CD4-positive, alpha-beta T cell treated with Interleukin-4 for 4 hours (primary cell): ENCODE data around the gene TCEA2.

ENCODE experiments used
- DNase-seq: peaks from one replicate; pipeline ENCODE4 v3.0.0-alpha.2; 2020

Gene TCEA2

DNA sequence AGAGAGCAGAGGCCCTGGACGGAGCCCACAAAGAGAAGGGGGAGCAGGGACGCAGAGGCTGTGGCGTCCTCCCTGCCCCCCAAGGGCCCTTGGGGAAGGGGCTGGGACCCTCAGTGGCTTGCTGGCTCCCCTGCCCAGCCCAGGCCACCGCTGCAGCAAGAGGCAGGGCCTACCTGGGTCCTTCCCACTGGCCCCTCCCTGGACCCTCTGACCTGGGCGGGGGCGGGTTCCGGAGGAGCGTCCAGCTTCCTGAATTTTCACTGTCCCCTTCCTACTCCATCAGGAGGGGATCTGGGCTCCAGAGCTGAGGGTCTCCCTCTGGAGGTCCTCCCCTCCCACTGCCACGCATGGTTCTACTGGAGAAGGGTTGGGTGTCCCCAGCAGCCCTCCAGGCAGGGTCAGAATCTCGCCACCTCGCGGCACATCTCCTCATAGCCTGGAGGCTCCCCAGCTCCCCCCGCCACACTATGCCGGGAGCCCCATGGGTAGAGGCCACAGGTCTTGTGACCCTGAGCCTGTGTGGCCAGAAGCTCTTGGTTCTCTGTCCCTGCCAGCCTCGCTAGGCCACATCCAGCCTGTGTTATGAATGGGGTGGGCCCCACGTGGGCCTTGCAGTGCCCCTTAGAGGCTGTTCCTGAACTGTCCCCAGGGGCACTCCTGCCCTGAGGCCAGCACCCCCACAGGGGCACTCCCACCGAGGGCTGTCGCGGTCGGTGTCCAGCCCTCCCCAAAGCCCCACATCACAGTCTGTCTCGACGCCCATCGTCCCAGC, 12.6 kb upstream of the TCEA2 start:
- no peak for DNase-seq

DNA sequence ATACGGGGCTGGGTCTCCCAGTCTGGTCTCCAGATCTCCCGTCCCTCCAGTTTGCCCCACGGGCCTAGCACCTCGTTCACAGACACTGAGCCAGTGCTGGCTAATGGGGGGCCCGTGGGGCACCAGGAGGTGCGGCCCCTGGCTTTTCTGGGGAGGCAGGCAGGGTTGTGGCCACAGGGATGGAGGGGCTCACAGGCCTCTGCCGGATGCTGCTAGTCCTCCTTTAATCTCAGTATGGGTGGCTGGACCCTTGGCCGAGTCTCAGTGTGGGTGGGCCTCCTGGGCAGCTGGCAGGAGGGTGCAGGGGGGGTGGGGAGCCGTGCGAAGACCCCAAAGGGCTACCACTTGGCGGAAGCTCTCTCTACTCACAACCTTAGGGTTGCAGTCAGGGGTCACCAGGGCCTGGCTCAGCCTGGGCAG, 12.0 kb upstream of the TCEA2 start:
- DNase-seq = no peak

DNA sequence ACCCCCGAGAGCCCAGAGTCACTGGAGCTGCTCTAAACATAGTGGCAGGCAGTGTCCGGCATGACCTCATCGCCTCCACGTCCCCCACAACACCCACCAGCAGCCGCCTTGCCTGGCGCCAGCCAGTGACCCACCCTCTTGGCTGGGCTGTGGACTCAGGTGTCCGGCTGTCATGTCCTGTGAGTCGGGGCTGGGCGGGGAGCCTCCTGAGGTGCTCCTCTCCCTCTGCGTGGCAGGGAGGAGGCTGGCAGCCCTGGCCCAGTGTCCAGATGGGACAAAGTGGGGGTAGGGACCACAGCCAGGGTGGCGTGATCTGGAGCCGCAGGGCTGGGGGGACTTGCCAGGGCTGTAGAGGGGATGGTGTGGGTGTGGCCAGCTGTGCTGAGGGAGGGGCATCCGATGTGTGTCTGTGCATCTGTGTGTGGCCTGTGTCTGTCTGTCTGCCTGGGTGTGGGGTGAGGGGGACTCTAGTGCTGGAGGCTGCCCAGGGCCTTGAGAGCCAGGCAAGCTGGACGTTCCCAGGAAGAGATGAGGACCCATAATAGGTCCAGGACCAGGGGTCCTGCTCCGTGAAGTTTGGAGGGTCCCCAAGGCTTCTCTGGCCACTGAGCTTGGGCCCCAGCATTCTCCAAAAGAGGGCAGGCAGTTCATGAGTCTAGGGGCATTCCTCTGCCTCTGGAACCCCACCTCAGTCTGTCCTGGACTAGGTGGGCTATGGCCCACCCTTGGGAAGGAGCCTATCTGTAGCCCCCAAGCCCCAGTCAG, 11.3 kb upstream of the TCEA2 start:
- no peak for DNase-seq

DNA sequence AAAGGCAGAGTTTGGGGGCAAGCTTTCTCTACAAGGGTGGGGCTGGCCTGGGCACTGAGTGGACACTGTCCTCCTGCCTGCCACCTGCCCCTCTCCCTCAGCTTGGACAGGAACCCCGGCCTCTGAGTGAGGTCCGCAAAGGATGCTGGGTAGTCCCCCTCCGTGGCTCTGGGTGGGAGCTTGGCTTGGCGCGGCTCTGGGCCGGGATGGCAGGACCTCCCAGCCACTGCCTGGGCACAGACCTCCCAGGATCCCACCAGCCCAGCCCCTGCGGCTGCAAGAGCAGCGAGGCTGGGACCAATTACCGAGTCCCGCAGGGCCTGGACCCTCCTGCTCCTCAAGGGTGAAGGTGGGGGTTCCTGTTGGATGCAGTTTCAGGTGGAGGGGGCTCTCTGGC, 10.7 kb upstream of the TCEA2 start:
- no peak for DNase-seq

DNA sequence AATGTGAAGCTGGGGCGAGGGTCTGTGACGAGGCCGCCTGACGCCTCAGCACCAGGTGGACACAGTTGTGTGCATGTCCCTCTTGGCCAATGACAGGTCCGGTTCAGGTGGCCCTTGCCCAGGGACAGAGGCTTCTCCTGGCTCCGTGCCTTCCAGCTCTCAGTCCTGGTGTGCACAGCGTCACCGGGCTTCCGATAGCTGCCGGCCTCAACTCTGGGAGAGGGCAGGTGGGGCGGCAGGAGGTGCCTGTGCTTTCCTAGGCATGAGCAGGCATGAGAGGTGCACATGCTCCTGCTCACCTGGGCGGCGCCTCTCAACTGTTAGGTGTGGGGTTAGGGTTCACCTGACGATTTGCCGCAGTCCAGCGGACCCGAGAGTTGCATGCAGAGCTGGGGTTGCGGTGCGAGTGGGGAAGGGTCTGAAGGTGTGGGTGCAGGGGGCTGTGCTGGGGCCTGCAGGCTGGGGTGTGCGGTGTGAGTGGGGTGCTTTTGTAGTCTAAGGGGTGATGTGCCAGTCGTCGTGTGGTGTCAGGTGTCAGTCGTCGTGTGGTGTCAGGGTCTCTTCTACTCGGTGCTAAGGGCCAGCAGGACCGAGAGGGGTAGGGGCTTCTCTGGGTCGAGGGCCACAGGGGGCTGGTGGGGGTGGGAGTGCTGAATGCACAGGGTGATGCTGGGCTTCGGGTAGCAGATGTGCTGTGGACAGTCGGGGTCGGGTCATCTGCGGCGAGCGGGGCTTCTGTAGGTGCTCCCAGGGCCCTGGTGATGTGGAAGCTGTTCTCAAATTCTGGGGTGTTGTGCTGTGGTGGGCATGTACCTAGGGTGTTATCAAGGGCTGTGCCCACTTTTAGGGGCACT, 9.8 kb upstream of the TCEA2 start:
- no peak for DNase-seq

DNA sequence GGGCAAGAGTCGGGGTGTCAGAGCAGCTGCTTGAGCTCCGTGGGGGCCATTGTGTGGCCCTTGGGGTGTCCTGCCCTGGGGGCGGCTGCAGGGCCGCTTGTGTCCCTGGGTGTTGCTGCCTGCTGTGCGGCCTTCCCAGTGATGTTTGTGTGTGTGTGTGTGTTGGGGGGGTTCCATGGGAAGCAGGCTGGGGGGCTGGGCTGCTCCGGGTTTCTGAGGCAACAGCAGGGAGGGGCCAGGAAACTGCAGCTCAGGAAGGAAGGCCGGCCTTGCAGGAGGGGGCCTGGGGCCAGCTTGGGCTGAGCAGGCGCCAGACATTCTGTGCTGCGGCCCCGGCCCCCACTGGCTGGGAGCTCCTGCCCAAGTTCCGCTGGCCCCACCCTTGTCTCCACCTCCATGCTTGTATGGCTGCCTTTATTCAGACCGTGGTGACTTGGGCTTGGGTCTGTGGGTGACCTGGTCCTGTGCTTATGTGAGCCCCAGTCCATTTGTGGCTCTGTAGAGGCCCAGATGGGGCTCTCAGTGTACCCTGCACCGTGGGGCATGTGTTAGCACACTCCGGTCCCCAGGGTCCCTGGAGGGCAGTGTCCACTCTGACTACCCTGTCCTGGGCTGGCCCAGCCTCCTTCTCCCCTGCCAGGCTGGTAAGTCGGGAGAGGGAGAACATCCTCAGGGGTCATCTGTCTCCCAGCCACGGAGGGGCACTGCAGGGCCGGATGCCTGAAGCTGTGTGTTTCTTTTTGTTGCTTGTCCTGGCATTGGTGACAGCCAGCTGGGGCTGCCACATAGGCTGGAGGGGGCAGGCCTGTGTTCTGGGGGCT, 8.9 kb upstream of the TCEA2 start:
- DNase-seq = no peak

DNA sequence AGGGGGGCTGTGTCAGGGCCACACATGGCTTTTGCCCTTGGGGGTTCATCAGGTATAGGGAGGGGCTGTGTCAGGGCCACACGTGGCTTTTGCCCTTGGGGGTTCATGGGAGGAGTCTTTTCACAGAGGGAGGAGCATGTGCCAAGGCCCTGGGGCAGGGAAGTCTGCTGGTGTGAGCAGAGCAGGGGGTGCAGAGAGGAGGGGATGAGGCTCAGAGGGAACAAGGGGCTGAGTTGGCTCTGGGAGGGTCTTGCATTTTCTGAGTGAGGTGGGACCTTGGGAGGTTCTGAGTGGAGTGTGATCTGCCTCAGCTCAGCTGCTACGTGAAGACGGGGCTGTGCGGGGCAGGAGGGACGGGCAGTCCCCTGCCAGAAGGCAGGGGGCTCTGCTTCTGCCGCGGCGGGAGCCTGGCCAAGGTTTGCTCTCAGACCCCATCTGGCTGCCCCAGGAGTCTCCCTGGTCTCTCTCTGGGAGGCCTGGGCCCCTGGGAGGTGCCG, 7.6 kb upstream of the TCEA2 start:
- no peak for DNase-seq

DNA sequence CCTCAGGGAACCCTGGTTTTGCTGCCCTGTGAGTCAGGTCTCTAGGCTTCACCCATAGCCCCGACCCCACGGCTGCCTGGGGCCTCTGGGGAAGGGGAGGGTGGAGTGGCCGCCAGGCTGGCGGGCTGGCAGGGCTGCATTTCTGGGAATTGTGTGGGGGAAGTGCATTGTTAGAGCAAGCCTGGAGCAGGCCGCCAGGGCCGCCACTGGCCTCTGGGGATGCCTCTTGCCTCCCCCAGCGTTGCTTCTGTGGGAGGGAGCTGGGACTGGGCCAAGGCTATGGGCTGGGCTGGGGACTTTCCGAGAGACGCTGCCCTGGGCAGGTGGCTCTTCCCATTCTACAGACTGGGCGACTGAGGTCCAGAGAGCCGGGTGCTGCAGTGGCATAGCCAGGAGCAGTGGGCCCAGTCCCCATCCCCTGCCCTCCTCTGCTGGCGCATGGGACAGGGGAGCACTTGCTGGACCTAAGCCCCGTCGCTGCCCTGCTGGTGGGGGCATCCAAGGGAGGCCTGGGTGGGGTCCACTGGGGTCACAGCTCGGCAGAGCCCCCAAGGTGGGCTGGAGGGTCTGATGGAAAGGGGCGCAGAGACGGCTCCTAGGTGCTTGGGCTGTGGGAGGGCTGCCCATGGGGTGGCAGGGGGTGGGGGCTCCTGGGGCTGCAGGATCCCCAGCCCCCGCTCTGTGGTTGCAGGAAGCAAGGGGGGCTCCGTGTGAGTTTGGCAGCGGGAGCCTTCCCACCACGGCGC, 6.9 kb upstream of the TCEA2 start:
- no peak for DNase-seq

DNA sequence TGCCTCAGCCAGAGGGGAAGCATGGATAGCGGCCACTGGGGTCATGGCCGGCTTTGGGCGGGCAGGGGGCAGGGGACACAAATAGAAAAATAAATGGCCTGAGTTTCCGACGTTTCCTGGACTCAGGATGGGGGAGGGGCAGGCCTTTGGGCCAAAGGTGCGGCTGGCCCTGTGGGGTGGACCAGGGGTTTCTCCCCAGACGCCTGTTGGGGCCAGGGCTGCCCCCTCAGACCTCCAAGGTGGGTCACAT, 6.4 kb upstream of the TCEA2 start:
- DNase-seq = no peak

DNA sequence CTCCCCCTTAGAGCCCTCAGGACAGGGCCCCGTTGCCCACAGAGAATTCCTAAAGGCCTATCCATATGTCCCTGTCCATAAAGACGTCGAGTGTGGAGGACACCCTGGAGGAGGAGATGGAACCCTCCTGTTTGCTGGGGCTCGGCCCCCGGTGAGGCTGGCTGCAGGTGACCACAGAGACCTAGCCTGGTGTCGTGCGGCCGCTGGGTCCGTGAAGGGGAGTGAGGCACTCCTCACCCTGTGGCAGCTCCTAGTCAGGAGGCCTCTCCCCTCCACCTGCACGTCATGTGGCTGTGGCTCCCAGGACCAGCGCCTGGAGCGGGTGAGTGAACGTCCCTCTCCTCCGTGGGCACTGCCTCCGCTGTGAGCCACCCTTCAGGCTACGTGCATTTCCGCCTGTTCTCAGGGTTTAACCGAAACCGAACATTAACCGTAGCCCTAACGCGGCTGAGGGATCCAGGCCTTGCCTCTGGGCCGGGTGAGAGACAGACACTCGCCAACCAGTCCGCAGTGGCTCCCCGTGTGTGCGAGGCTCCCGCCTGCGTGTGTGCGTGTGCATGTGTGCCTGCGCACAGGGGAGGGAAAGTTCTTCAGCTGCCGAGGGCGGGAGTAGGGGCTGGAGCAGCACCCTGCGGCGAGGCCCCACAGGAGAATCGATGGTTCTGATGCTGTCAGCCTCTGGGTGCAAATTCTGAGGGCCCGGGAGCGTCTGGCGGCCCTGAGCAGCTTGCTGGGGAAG, 5.9 kb upstream of the TCEA2 start:
- DNase-seq = no peak

DNA sequence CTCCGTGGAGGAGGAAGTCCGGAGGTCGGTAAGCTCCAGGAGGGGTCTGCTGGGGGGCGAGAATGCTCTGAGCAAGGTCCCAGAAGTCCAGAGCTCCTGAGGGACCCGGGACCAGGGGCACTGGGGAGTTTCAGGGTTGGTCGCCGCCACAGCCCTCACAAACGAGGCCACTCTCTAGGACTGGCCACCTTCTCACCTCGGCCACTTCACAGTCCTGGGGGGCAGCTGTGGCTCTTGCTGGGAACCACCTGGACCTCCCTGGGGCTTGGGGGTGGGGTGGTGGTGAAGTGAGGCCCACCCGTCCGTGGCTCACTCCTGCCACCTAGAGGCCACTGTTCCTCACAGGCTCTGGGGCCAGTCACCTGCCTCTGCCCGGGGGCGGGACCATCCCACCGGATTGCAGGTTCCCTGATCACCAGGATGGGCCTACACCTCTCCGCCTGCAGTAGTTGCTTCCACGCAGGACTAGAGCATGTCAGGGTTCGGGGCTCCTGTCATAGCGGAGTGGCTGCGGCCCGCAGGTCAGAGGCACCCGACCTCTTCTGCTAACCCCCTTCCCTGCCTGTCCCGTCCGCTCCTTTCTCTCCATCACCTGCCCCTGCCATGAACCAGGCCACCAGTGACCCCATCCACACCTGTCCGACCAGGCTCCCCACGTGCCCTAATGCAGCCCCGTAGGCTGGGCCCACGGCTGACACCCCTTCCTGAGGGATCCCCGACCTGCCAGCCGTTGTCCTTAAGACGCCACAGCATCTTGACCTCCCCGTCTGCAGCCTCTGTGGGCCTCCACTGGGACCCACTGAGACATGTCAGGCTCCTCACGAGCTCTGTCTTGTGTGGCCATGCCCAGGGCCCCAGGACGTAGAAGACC, 5.1 kb upstream of the TCEA2 start:
- DNase-seq = peak; percentile 65

DNA sequence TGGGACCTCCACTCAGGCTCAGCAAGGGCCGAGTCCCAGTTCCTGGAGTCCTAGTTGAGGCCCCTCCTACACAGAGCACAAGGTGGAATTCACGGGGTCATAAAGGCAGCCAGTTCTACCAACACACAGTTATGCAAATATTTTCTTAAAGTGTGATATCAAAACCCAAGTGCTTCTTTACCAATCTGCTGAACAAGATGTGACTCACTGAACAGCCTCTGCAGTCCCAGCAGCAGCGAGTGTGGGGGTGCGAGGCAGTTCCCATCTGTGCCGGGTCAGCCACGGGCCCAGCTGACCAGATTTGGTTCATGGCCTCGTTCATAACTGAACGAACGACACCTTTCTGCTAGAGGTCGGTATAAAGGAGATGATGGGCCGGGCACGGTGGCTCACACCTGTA, 4.5 kb upstream of the TCEA2 start:
- no peak for DNase-seq

DNA sequence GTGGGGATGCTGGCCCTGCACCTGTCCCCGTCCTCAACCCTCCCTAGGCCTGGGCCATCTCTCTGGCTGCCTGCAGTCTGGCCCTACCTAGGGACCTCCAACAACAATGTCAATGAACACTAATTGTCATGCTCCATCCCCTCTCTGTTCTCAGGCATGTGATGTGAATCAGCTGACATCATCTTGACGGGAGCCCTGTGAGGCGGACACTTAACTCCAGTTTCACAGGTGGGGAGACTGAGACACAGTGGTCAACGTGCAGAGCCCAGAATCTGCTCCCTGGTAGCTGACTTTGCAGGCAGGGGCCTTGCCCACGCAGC, 762 bp upstream of the TCEA2 start:
- DNase-seq = no peak

DNA sequence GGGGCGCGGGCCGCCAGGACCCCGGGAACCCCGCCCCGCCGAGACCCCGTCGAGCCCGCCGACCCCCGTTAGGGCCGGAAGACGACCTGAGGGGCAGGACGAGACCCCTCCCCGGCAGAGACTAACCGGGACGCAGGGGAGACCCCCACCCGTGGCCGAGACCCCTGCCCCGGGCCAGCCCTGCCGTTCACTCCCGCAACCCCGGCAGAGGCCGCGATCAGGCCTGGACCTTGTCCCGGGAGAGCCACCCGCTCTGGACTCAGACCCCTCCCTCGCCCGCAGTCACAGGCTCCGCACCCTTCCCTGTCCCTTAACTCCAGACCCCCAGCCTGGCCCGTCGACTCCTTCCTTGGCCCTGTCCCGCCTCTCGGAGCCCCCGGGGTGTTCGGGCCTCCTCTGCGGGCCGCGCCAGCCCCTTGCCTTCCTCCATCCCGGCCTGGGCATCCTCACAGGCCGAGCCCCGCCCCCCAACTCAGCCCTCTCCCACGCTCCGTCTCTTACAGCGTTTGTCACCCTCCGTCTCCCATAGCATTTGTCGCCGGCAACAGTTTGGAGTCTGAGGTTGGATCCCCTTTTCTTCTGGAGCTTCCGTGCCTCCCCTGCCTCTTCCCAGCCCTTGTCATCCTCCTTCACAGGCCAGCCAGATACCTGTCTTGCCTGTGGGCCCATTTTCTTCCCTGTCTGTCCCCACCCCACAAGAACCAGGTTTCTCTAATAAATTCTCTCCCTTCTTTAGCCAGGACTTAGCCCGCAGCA, 569 bp downstream of the TCEA2 start:
- no peak for DNase-seq

DNA sequence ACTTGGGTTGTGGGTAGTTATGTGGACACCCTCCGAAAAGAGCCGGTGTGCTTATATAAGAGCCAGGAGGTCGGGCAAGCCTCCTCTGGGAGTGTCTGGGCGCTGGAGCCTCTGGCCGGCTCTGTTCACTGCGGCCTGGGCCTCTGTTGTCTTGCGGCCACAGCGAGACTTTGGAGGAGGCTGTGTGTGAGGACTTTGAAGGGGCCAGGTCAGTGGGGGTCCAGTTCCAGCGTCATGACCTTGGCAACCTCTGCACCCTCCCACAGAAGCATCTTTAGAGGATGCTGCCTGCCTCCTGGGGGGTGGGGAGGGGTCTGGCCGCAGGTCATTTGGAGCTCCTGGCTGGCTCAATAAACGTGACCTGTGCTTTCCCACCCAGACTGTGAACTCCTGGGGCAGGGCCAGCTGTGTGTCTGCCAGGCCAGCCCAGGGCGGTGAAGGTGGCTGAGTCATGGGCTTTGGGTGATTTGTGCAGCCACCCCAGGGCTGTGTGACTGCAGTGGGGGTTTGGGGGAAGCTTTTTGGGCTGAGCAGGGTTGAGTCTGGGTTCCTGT, 1.2 kb downstream of the TCEA2 start:
- DNase-seq = no peak

DNA sequence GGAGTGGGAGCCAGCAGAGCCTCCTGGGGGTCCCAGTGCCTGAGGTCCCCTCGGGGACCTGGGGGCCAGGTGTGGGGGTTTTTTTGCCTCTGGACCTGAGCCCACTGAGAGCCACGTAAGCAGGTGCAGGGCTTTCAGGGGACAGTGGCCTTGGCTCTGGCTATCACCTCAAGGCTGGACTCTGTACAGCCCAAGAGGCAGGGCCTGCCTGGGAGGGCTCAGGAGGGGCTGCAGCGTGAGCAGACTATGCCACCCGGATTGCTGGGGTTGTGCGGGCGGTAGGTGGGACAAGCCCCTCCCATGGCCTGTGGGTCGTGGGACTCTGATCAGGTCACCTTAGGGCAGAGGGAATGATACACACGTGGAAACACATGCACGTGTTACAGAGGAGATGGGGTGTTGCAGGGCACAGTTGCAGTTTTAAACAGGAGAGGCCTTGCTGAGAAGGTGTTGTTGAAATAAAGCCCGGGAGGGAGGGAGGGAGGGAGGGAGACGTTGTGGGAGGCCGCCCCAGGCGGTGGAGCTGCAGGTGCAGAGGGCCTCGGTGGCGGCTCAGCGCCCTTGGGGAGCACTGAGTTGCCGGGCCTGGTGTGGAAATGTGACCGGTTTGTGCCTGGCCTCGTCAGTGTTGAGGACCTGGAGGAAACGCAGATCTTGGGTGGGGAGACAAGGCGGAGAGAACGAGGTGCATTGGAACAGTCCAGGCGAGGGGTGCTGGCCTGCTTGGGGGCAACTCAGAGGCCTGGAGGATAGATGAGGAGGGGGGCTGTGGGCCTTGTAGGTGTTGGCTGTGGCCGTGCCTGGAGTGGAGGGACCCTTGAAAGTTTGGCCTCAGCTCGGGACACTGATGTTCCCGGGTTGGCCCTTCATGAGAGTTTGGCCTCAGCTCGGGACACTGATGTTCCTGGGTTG, 2.3 kb downstream of the TCEA2 start:
- DNase-seq = no peak

DNA sequence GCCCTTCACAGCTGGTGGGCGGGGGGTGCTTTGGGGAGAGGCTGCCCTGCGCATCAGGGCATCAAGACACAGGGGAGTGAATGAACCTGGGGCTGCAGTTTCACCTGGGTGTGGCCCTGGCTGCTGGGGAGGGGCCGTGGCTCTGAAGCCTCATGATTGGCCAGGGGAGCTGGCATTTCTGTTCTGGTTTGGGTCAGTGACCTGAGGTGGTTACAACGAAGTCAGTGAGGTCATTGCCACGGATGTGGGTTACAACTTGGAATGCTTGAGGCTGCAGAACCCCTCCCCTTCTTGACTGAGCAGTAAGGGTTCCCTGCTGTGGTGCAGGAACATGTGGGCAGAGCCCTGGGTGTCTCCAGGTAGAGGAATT, 3.0 kb downstream of the TCEA2 start:
- DNase-seq = peak; percentile 73

DNA sequence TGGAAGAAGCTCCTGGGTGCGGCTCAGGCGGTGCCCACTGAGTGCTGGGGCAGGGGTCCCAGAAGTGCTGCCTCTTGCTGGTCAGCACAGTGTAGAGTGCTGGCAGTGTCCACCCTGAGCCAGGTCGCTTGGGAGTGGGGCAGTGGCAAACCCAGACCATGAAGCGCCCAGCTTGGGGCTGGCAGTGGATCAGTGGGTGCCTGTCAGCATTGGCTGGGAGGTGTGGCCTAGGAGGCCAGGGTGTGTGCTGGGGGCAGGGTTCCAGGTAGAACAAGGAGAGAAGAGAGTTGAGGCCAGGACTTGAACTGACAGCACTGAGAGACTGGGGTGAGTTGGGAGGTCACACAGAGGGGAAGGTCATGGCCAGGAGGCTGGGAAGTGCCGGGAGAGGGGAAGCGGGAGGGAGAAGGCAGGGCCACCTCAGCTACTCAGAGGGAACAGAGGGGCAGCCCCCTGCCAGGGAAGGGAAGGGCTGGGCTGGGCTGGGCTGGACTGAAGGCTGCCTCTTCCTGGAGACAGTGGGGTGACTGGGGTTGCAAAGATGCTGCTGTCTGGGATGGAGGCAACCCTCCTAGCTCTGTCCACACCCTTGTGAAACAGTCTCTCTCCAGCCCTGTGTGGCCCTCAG, 4.1 kb downstream of the TCEA2 start:
- no peak for DNase-seq
